Measurements from ENCODE around the gene GJB3.

GRCh38 chr1:34795916-34796315 is 14.9 kb downstream of the GJB3 start:
- TF ChIP-seq EP300 (IDR thresholded peaks at IDR 0.05) = no peak
- TF ChIP-seq, protein P1, sequence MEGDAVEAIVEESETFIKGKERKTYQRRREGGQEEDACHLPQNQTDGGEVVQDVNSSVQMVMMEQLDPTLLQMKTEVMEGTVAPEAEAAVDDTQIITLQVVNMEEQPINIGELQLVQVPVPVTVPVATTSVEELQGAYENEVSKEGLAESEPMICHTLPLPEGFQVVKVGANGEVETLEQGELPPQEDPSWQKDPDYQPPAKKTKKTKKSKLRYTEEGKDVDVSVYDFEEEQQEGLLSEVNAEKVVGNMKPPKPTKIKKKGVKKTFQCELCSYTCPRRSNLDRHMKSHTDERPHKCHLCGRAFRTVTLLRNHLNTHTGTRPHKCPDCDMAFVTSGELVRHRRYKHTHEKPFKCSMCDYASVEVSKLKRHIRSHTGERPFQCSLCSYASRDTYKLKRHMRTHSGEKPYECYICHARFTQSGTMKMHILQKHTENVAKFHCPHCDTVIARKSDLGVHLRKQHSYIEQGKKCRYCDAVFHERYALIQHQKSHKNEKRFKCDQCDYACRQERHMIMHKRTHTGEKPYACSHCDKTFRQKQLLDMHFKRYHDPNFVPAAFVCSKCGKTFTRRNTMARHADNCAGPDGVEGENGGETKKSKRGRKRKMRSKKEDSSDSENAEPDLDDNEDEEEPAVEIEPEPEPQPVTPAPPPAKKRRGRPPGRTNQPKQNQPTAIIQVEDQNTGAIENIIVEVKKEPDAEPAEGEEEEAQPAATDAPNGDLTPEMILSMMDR (IDR thresholded peaks at IDR 0.05) = no peak
